GM18499 (cell line): ENCODE measurements around the gene RGS13.
A peak's percentile ranks its signal among the peaks of the same experiment; 100 is the strongest.
"Not testable (repeated sequence)": the region's sequence is repeated elsewhere in the genome, so short reads cannot be mapped to it uniquely, and the experiment has no call there.

Experiments used
- ATAC-seq: cut with Tn5 transposase; IDR thresholded peaks from one replicate; pipeline ENCODE4 v1.9.1; 2021; ENCODE audit warnings: moderate number of reproducible peaks; ENCODE audit not compliant: insufficient read depth, unreplicated experiment

RGS13 gene

GRCh38 chr1:192668409-192668983 is 32.5 kb downstream of the RGS13 start:
- no peak for ATAC-seq

- ATAC-seq = no peak
Measured at GRCh38 chr1:192669174-192669573, 33.2 kb downstream of the RGS13 start.

GRCh38 chr1:192675716-192676115 is 39.8 kb downstream of the RGS13 start:
- no peak for ATAC-seq

- no peak for ATAC-seq
Measured at GRCh38 chr1:192678099-192678498, 42.2 kb downstream of the RGS13 start.

DNA sequence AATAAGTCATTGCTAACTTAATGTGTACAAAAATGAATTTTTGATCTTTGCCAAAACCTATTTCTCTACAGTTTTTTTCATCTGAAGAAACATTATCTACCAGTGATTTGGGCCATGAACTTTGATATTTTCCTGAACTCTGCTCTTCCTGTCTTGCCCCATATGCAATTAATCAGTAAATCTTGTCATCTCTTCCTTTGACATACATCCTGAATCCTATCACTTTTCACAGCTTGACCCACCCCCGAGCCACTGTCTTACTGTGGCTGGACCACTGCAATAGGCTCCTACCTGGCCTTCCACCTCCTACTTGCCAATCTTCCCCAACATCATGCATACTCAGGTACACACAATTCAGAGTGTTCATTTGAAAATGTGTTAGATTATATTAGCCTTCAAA is 46.4 kb downstream of the RGS13 start:
- ATAC-seq = no peak

GRCh38 chr1:192683081-192683480 is 47.1 kb downstream of the RGS13 start:
- not testable (repeated sequence) for ATAC-seq

DNA sequence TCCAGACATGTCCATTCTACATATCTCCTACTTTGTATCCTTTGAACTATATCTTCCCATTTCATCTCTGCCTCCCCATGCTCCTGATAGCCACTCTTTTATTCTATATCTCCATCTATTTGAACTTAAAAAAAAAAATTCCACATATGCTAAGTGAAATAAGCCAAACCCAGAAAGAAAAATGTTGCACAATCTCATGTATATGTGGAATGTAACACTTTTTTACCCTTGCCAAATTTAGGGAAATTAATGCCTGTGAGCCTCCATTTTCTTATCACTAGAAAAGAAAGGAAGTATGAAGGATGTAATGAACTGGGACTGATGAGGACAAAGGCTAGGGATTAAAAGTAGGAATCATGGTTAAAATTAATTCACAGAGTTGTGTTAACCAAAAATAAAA is 53.5 kb downstream of the RGS13 start:
- ATAC-seq = no peak

GRCh38 chr1:192691041-192691440 is 55.1 kb downstream of the RGS13 start:
- ATAC-seq = no peak

GRCh38 chr1:192696082-192696481 is 60.1 kb downstream of the RGS13 start:
- no peak for ATAC-seq

- no peak for ATAC-seq
Measured at GRCh38 chr1:192697771-192698170, 61.8 kb downstream of the RGS13 start.

DNA sequence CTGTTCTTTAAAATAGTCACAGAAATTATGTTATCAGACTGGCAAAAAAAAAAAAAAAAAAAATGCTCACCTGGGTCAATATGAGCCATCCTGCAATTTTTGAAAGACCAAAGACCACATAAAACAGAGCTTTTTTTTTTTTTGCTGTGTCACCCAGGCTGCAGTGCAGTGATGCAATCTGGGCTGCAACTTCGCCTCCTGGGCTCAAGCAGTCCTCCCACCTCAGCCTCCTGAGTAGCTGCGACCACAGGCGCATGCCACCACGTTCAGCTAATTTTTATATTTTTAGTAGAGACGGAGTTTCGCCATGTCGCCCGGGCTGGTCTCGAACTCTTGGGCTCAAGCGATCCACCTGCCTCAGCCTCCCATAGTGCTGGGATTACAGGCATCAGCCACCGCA is 62.8 kb downstream of the RGS13 start:
- ATAC-seq = no peak

GRCh38 chr1:192700834-192701271 is 64.9 kb downstream of the RGS13 start:
- ATAC-seq = no peak

DNA sequence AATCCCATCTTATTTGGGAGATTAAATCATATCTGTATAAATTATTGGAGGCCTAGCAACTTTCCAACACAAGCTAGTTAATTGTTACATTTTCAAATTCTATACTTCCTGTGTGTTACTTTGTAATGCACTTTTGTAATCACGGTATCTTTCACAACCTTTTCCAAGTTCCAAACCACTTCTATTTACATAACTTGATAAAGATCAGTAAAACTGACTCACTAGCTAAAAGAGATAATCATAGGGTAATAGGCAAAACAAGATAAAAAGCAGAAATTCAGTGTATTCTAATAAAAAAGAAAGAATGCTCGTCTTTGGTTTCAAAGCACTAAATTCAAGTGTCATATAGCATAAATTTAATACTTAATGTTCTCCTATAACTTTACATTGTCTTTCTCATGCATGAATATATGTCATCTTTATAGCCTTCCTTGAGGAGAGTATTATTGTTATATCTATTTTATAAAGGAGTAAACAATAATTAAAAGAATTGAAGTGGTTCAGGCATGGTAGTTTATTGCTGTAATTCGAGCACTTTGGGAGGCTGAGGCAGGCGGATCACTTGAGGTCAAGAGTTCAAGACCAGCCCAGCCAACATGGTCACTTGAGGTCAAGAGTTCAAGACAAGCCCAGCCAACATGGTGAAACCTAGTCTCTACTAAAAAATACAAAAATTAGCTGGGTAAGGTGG is 66.4 kb downstream of the RGS13 start:
- ATAC-seq = no peak

DNA sequence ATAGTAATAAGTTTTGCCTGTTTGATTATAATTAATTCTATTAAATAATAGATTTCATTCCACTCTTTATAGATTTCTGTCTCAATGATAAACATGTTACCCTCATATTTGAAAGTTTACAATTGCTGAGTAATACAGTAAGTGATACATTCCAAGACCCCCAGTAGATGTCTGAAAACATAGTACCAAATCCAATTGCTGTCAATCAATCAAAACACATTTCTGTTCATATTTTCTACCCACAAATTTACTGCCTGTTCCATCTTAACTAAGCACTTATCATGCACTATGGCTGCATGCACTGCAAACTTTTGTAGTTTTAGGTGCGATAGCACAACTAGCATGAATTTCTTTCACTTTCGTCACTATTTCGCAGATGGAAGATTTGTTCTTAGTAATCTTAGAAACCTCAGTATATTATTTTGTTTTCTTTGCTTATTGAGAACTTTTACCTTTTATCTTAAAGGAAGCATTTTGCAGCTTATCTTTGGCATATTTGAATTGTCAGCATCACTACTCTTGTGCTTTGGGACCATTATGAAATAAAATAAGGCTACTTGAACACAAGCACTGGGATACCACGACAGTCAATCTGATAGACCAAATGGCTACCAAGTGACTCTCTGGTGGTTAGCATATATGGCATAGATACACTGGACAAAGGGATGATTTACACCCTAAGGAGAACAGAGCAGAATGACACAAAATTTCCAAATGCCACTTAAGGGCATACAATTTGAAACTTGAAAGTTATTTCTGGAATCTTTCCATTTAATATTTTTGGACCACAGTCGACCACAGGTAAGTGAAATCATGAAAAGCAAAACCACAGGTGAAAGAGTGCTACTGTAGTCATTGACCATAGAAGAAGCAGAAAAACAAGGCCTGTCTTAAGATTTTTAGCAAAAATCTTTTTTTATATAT is 67.6 kb downstream of the RGS13 start:
- ATAC-seq = peak; percentile 73

GRCh38 chr1:192705510-192705909 is 69.6 kb downstream of the RGS13 start:
- no peak for ATAC-seq

DNA sequence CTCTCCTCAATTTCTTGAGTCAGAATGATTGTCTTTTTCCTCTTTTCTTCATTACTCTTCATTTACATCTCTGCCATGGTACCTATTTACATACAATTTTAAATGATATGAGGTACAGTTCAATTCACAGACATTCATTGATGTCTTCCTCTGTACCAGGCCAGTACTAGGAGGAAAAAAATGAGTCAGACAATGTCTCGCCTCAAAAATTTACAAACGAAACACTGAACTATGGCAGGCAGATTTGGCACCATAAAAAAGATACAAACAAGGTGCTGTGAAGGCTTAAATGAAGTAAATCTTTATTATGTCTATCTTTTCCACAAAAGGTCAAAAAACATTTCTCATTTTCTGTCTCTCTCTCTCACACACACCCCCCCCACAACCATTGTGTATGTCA is 71.0 kb downstream of the RGS13 start:
- ATAC-seq = no peak

DNA sequence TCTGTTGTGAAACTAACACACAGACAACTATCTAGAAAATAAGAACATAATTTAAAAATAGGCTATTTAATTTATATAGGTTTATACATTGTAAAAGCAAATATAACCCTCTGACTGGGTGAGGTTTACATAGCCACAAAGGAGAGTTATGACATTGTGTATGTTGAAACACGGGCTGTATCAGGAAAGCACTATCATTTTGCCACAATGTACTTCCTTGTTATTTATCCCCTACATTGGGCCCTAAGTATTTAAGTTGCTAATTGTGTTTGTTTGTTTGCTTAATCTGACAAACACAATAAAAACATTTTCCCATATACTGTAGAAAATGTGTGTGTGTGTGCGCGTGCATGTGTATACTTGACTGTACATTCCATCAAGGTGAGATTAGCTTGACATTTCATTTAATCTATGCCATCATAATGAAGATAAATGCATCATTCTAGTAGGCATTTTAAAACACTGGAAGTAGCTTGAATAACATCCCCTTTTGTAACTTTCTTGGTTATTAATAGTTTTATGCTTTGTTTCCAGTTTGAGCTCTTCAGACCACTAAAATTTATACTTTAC is 72.1 kb downstream of the RGS13 start:
- no peak for ATAC-seq

- no peak for ATAC-seq
Measured at GRCh38 chr1:192709544-192709943, 73.6 kb downstream of the RGS13 start.
